Adrenal gland (tissue), 5 donors: ENCODE data around the gene KCTD3.

Experiments
- POLR2A ChIP-seq, 2 donors: fragments of 450-650 bp; IDR thresholded peaks; one replicate each; pipeline ENCODE4 v1.6.1; 2017; ENCODE audit warnings: antibody characterized with exemption in 2 of 2, mild to moderate bottlenecking in 2 of 2, moderate library complexity in 1 of 2
- TF ChIP-seq, protein P1 (sequence below), 6 experiments: fragments of 450-650 bp in 4 of 6; fragments of 200-600 bp in 2 of 6; sonication (generic) in 1 of 6; IDR thresholded peaks; 1 replicate in 5 of 6; 2 replicates in 1 of 6; pipeline versions ENCODE4 v1.5.1 to v1.8.0; 2016 to 2021; ENCODE audit warnings: antibody characterized with exemption in 6 of 6, mild to moderate bottlenecking in 2 of 6, moderate library complexity in 1 of 6
- donor health status: DM: no; HTN: no; CAD: no.

DNA sequence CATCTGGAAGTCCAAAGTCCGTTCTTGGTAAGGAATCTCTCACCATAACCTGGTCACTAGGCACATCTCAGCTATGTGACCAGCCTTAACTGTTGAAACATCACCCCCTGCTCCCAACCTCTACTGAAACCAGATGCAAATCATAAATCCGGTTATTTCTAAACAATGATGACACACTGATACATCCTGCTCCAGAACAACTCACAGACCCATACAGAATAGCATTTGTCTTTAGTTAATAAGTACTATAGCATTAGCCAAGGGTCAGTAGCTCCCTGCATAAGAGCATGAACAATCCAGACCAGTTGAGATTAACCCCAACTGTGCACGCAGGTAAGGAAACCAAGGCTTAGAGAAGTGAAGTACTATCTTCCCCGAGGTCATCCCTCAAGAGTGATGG lies 38.0 kb upstream of the KCTD3 start:
- TF ChIP-seq, protein P1, sequence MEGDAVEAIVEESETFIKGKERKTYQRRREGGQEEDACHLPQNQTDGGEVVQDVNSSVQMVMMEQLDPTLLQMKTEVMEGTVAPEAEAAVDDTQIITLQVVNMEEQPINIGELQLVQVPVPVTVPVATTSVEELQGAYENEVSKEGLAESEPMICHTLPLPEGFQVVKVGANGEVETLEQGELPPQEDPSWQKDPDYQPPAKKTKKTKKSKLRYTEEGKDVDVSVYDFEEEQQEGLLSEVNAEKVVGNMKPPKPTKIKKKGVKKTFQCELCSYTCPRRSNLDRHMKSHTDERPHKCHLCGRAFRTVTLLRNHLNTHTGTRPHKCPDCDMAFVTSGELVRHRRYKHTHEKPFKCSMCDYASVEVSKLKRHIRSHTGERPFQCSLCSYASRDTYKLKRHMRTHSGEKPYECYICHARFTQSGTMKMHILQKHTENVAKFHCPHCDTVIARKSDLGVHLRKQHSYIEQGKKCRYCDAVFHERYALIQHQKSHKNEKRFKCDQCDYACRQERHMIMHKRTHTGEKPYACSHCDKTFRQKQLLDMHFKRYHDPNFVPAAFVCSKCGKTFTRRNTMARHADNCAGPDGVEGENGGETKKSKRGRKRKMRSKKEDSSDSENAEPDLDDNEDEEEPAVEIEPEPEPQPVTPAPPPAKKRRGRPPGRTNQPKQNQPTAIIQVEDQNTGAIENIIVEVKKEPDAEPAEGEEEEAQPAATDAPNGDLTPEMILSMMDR (IDR thresholded peaks at IDR 0.05) = no peak
- TF ChIP-seq POLR2A (IDR thresholded peaks at IDR 0.05) = no peak
